Kidney epithelial cell (primary cell): ENCODE results near the gene ANKRD52. TPM values are rescaled to one million over a fixed set of nuclear protein-coding genes. Genes with fewer than 3 reads are reported as not detected.

Experiments
- DNase-seq: peaks from one replicate; pipeline ENCODE4 v3.0.0-alpha.2; 2010; ENCODE audit warnings: low read depth
- H3K27me3 ChIP-seq: 2 replicates; pipeline ENCODE4 v1.6.0; 2011; ENCODE audit warnings: low read length; ENCODE audit not compliant: control insufficient read depth, insufficient read depth
- H3K36me3 ChIP-seq: 2 replicates; pipeline ENCODE4 v1.5.1; 2011; ENCODE audit warnings: low read length; ENCODE audit not compliant: control insufficient read depth, insufficient read depth
- H3K4me3 ChIP-seq: 2 replicates; pipeline ENCODE4 v1.5.1; 2011; ENCODE audit warnings: low read depth, mild to moderate bottlenecking, control low read depth, low read length
- total RNA-seq: library from RNA; depleted of rRNA; stranded (reverse); fragments of >200 nt; gene quantifications from 2 replicates; pipeline ENCODE4 v1.2.3, GENCODE V29; 2015
- TF ChIP-seq, protein P1 (sequence below): IDR thresholded peaks from 2 replicates; pipeline ENCODE4 v1.5.1; 2011; ENCODE audit warnings: mild to moderate bottlenecking, moderate library complexity, low read length, control low read depth, inconsistent platforms; ENCODE audit not compliant: insufficient read depth, poor library complexity, severe bottlenecking

The ANKRD52 gene
- total RNA-seq, 1 donor from 2014 or later: 38.8 TPM

DNA sequence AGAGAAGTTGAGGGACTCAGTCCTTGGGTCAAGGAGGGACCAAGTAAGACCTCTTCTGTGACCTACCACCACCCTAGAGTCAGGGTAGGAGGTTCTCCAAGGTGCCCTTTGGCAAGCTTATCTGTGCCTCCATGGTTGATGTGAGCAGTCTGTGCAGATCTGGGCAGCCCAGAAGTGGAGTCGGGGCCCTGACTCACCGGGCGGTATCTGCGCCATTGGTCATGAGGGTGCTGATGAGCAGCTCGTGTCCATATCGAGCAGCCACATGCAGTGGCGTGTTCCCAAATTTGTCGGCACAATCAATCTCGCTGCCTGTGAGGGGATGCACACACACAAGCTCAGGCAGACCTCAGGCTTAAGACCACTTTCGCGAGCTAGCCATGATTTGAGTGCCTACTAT is 5.1 kb downstream of the ANKRD52 start:
- Histone ChIP-seq H3K27me3 (no peaks in the 10 kb centered on the region), H3K36me3 (peaks cover 10% of the 10 kb centered on the region), H3K4me3 (no peak overlapping the region)
- TF ChIP-seq, protein P1, sequence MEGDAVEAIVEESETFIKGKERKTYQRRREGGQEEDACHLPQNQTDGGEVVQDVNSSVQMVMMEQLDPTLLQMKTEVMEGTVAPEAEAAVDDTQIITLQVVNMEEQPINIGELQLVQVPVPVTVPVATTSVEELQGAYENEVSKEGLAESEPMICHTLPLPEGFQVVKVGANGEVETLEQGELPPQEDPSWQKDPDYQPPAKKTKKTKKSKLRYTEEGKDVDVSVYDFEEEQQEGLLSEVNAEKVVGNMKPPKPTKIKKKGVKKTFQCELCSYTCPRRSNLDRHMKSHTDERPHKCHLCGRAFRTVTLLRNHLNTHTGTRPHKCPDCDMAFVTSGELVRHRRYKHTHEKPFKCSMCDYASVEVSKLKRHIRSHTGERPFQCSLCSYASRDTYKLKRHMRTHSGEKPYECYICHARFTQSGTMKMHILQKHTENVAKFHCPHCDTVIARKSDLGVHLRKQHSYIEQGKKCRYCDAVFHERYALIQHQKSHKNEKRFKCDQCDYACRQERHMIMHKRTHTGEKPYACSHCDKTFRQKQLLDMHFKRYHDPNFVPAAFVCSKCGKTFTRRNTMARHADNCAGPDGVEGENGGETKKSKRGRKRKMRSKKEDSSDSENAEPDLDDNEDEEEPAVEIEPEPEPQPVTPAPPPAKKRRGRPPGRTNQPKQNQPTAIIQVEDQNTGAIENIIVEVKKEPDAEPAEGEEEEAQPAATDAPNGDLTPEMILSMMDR: no peak
- DNase-seq: no peak

DNA sequence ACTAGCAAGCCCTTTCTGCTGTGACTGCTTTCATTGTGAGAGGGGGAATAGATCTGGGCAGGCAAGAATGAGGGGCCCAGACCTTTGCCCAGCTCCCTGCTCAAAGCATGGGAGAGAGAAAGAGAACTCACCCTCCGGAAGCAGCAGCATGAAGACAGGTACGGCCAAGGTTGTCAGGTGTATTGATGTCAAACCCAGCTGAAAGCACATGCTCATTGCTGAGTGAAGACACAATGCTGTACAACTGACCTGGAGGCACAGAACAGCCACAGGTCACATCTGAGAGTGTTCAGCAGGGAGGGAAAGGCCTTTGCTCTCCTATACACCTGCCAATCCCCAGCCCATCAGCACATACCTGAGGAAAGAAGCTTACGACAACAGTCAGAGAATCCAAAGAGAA is 5.5 kb downstream of the ANKRD52 start:
- Histone ChIP-seq H3K36me3 (peaks cover 10% of the 10 kb centered on the region), H3K4me3 (no peak overlapping the region), H3K27me3 (no peaks in the 10 kb centered on the region)
- no peak for DNase-seq
- TF ChIP-seq, protein P1: no peak

DNA sequence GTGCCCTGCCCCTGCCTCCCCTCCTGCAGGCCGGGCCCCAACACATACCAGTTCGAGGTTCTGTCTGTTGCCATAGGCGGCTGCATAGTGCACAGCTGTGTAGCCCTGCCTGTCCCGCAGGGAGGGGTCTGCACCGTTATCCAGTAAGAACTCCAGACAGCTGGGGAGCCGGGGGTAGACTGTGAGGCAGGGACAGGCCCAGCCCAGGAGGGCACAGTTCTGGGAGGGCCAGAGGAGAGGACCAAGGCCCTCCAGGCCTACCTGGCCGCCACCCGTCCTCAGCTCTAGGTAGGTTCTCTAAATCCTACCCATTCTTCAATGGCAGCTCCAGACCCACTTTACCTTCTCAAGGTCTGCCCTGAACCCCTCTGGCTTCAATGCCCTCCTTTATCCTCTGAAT is 9.5 kb downstream of the ANKRD52 start:
- H3K36me3 ChIP-seq: peaks cover 12% of the 10 kb centered on the region
- TF ChIP-seq, protein P1: no peak
- DNase-seq: no peak

DNA sequence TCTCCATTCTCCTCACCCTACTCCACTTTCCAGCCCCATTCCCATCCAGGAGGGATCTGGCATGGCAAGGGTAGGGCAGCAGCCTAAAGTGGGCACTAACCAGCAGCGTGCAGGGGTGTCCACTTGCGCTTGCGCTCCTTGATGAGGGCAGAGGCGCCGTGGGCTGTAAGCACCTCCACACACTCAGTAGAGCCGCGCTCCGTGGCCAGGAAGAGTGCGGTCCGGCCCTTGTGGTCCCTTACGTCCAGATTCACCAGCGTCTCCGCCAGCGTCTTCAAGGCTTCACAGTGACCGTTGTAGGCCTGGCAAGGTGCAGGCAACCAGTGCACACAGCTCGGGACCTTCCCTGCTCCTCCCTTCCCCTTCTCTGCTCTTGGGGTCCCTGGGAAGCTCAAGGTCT is 10.3 kb downstream of the ANKRD52 start:
- H3K4me3 ChIP-seq: no peak overlapping the region
- DNase-seq: no peak
- TF ChIP-seq, protein P1: no peak
- no peaks in the 10 kb centered on the region for H3K27me3 ChIP-seq
- H3K36me3 ChIP-seq: peaks cover 10% of the 10 kb centered on the region

More for the DNA sequence above, 9.5 kb downstream of the ANKRD52 start:
- no peaks in the 10 kb centered on the region for H3K27me3 ChIP-seq
- no peak overlapping the region for H3K4me3 ChIP-seq

DNA sequence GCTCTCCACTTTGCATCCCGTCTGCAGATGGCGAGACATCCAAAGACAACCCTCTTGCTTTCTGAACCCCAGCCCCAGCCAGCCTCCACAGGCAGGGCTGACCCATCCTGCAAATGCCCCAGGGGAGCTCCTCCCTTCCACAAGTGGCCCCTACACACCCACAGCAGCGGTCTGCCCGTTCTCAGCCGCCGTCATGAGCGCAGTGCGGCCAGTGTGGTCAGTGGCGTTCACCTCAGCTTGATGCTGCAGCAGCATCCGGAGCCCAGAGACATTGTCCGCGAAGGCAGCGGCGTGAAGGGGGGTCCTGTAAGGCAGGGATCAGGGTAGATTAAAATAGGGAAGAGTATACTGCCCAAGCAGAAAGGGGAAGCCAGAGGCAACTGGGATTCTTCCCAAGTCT is 13.7 kb downstream of the ANKRD52 start:
- Histone ChIP-seq H3K4me3 (no peak overlapping the region), H3K36me3 (peaks cover 11% of the 10 kb centered on the region), H3K27me3 (no peaks in the 10 kb centered on the region)
- DNase-seq: no peak
- TF ChIP-seq, protein P1: no peak

DNA sequence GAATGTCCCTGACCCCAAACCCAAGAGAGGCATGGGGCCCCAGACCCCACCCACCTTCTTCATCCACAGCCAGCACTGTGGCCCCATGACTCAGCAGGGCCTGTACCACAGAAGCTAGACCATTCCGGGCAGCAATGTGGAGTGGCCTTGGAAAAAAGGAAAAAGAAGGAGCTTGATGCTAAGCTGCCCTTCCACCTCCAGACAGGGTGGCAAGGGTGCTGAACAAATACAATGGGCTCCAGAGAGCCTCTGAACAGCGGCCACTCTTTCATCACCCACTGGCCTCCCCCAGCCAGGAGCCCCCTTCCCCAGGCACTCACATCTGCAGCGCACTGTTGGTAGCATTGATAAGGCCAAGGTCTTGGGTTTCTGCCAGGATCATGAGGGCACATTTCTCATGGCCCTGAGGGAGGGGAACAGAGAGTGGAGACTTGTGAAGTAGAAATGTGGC is 14.4 kb downstream of the ANKRD52 start:
- H3K27me3 ChIP-seq: no peaks in the 10 kb centered on the region
- peaks cover 8% of the 10 kb centered on the region for H3K36me3 ChIP-seq
- no peak overlapping the region for H3K4me3 ChIP-seq
- DNase-seq: no peak
- TF ChIP-seq, protein P1: no peak
